Transverse colon (tissue), 4 donors: ENCODE results near the gene PALLD.

ENCODE experiments used
- CTCF ChIP-seq, 5 experiments: fragments of 200-600 bp in 3 of 5; fragments of 450-650 bp in 2 of 5; sonication (generic) in 3 of 5; IDR thresholded peaks; 1 replicate in 2 of 5; 2 replicates in 3 of 5; pipeline ENCODE4 v1.5.1; 2016 to 2017; ENCODE audit warnings: antibody characterized with exemption in 5 of 5, inconsistent platforms in 3 of 5, mild to moderate bottlenecking in 2 of 5, moderate library complexity in 1 of 5
- EP300 ChIP-seq: sonication (generic); formaldehyde crosslinking; IDR thresholded peaks from one replicate; pipeline ENCODE4 v1.6.1; 2017; ENCODE audit warnings: antibody characterized with exemption, low read depth
- POLR2A ChIP-seq: fragments of 450-650 bp; IDR thresholded peaks from one replicate; pipeline ENCODE4 v1.6.1; 2016; ENCODE audit warnings: antibody characterized with exemption, mild to moderate bottlenecking, moderate library complexity
- POLR2AphosphoS5 ChIP-seq, 3 donors: sonication (generic); formaldehyde crosslinking; IDR thresholded peaks; one replicate each; pipeline ENCODE4 v1.6.1; 2016; ENCODE audit warnings: antibody characterized with exemption in 3 of 3

- TF ChIP-seq POLR2A (no peak), CTCF (IDR thresholded peaks at IDR 0.05) (no peak), POLR2AphosphoS5 (IDR thresholded peaks at IDR 0.05) (no peak), EP300 (no peak)
Observed at GRCh38 chr4:168527560-168527959, 30.7 kb downstream of the PALLD start.
